ENCODE data around the gene NPDC1.

The NPDC1 gene

DNA sequence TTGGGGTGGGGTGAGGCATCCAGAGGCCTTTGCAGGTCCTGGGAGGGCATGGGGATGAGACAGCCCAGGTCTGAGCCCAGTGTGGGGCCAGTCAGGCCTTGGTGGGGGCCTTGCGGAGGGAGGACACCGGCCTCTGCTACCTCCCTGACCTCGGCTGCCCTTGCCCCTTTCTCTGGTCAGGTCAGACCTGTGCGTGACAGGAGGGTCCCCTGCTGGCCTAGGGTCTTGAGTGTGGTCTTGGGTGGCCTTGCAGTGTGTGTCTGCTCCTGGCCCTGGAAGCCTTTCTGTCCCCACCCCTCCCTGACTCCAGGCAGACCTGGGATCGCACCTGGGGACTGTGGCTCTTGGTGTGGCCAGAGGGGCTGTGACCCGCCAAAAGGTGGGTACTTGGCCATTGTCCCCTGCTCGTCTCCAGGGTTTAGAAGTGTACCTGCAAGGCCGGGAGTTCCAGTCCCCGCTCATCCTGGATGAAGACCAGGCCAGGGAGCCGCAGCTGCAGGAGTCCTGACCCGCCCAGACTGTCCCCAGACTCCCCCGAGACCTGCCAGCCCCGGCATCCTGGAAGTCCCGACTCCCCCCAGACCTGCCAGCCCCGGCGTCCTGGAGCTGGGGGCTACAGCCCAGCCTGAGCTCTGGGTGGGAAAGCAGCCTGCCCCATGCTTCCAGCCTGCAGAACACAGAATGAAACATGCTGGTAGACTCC lies 36.4 kb upstream of the NPDC1 start:
- Histone ChIP-seq H3K9me3 (replicated peaks; ENCODE audit: insufficient read depth, low read length) (no peaks in the 10 kb centered on the region), H3K27ac (ENCODE audit: low read length) (no peak overlapping the region), H3K4me3 (ENCODE audit: low read length) (no peak overlapping the region), H3K36me3 (replicated peaks; ENCODE audit: insufficient read depth, low read length) (peaks cover 3% of the 10 kb centered on the region; the same call in 1 of the 2 replicates), H3K79me2 (ENCODE audit: low read length) (peaks cover 24% of the 10 kb centered on the region), H4K20me1 (ENCODE audit: insufficient read depth, low read length) (no peaks in the 10 kb centered on the region), H3K4me1 (ENCODE audit: low read length) (peaks cover 7% of the 10 kb centered on the region), H3F3A (ENCODE audit: insufficient read depth, low read length) (peaks cover 6% of the 10 kb centered on the region; the same call in 1 of the 2 replicates), H3K27me3 (replicated peaks; ENCODE audit: insufficient read depth, low read length) (no peaks in the 10 kb centered on the region), H2AFZ (ENCODE audit: low read length) (no peak overlapping the region), H3K9ac (ENCODE audit: low read length) (no peak overlapping the region), H3K4me2 (ENCODE audit: low read depth, low read length) (no peak overlapping the region), H3K9me2 (replicated peaks; ENCODE audit: insufficient read depth, low read length) (no peaks in the 10 kb centered on the region)
- TF ChIP-seq EZH2 (optimal IDR thresholded peaks at IDR 0.05; ENCODE audit: low read depth, low read length) = no peak
- no peak for DNase-seq

DNA sequence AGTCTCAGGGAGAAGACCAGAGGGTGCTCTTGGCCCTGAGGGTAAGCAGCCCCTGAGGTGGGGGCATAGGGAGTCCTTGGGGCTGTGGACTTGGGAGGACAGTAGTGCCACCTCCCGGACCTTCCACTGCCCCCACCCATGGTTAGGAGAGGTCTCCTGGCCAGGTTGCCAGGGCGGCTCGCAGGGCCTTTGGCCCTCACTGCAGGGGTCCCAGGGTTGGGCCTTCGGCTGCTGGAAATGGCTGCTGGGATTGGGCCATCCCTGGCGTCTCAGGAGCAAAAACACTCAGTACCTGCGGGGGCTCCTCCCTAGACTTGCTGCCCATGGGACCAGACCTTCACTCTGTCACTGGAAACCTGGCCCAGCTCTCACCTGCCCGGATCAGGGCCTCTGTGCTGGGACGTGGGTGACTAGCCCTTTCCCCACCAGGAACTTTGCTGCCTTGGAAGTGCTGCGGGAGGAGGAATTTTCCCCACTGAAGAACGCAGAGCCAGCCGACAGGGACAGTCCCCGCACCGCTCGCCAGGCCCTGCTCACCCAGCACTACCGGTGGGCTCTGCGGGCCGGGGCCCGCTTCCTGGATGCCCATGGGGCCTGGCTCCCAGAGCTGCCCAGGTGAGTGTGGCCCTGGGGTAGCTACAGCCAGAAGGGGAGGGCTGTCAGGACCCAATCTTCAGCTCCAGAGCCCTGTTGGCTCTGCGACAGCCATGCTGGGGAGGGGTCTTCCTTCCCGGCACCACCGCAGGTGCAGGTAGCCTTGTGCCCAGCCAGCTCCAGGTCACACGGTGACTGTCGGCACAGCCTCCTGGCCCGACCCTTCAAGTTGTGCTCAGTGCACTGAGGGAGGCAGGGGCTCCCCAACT lies 34.5 kb upstream of the NPDC1 start:
- Histone ChIP-seq H3K9ac (ENCODE audit: low read length) (no peak overlapping the region), H4K20me1 (ENCODE audit: insufficient read depth, low read length) (no peaks in the 10 kb centered on the region), H3K4me1 (ENCODE audit: low read length) (peaks cover 6% of the 10 kb centered on the region; the same call in 1 of the 2 replicates), H3K4me3 (ENCODE audit: low read length) (no peak overlapping the region), H3K36me3 (replicated peaks; ENCODE audit: insufficient read depth, low read length) (peaks cover 3% of the 10 kb centered on the region; the same call in 1 of the 2 replicates), H3K27ac (ENCODE audit: low read length) (no peak overlapping the region), H3K9me2 (replicated peaks; ENCODE audit: insufficient read depth, low read length) (no peaks in the 10 kb centered on the region), H3K27me3 (replicated peaks; ENCODE audit: insufficient read depth, low read length) (no peaks in the 10 kb centered on the region), H3F3A (ENCODE audit: insufficient read depth, low read length) (peaks cover 11% of the 10 kb centered on the region; the same call in 1 of the 2 replicates), H3K9me3 (replicated peaks; ENCODE audit: insufficient read depth, low read length) (no peaks in the 10 kb centered on the region), H2AFZ (ENCODE audit: low read length) (no peak overlapping the region), H3K79me2 (ENCODE audit: low read length) (peaks cover 24% of the 10 kb centered on the region), H3K4me2 (ENCODE audit: low read depth, low read length) (no peak overlapping the region)
- DNase-seq = no peak
- no peak for TF ChIP-seq EZH2 (optimal IDR thresholded peaks at IDR 0.05; ENCODE audit: low read depth, low read length)
- no peak for TF ChIP-seq CTCF (IDR thresholded peaks at IDR 0.05; ENCODE audit: low read length)
- TF ChIP-seq EZH2phosphoT487 (IDR thresholded peaks at IDR 0.05; ENCODE audit: low read length) = no peak

- no peak overlapping the region for H3K4me2 ChIP-seq (ENCODE audit: low read depth, low read length)
- H3F3A ChIP-seq (ENCODE audit: insufficient read depth, low read length) = peaks cover 11% of the 10 kb centered on the region; the same call in 1 of the 2 replicates
- no peak overlapping the region for H3K9ac ChIP-seq (ENCODE audit: low read length)
- peaks cover 3% of the 10 kb centered on the region; the same call in 1 of the 2 replicates for H3K36me3 ChIP-seq (replicated peaks; ENCODE audit: insufficient read depth, low read length)
- H3K4me3 ChIP-seq (ENCODE audit: low read length) = no peak overlapping the region
- no peak overlapping the region for H2AFZ ChIP-seq (ENCODE audit: low read length)
- H3K9me3 ChIP-seq (replicated peaks; ENCODE audit: insufficient read depth, low read length) = no peaks in the 10 kb centered on the region
- no peaks in the 10 kb centered on the region for H3K9me2 ChIP-seq (replicated peaks; ENCODE audit: insufficient read depth, low read length)
- TF ChIP-seq EZH2 (optimal IDR thresholded peaks at IDR 0.05; ENCODE audit: low read depth, low read length) = no peak
- TF ChIP-seq EZH2phosphoT487 (IDR thresholded peaks at IDR 0.05; ENCODE audit: low read length) = no peak
- no peak for TF ChIP-seq CTCF (IDR thresholded peaks at IDR 0.05; ENCODE audit: low read length)
- no peaks in the 10 kb centered on the region for H4K20me1 ChIP-seq (ENCODE audit: insufficient read depth, low read length)
- no peak overlapping the region for H3K27ac ChIP-seq (ENCODE audit: low read length)
- DNase-seq = no peak
- H3K79me2 ChIP-seq (ENCODE audit: low read length) = peaks cover 24% of the 10 kb centered on the region
- no peaks in the 10 kb centered on the region for H3K27me3 ChIP-seq (replicated peaks; ENCODE audit: insufficient read depth, low read length)
- H3K4me1 ChIP-seq (ENCODE audit: low read length) = 0 out of 2 replicates have a peak, but pooled peaks cover 5% of the 10 kb centered on the region
Measured at GRCh38 chr9:137079401-137079787, 33.4 kb upstream of the NPDC1 start.
